ENCODE data around the gene LPAR3.
A peak's percentile ranks its signal among the peaks of the same experiment; 100 is the strongest.

LPAR3 gene

GRCh38 chr1:84861516-84861915 lies 31.5 kb downstream of the LPAR3 start:
- H3K9me3 Mint-ChIP-seq: no peaks in the 10 kb centered on the region
- no peaks in the 10 kb centered on the region for H3K36me3 Mint-ChIP-seq (ENCODE audit: insufficient read depth)
- peaks cover 27 to 30% of the 10 kb centered on the region in 2 donors for H3K4me1 Mint-ChIP-seq (ENCODE audit: low read depth in 2 of 2)
- no peak overlapping the region for H3K4me3 Mint-ChIP-seq
- H3K27me3 Mint-ChIP-seq: no peaks in the 10 kb centered on the region
- no peak overlapping the region for H3K27ac Mint-ChIP-seq
- DNase-seq (no peak), ATAC-seq (replicated peaks) (no peak)

GRCh38 chr1:84859866-84860265 lies 33.1 kb downstream of the LPAR3 start:
- Mint-ChIP-seq H3K27ac (no peak overlapping the region), H3K27me3 (no peaks in the 10 kb centered on the region), H3K4me3 (no peak overlapping the region), H3K4me1 (ENCODE audit: low read depth in 2 of 2) (peaks cover 27 to 28% of the 10 kb centered on the region in 2 donors), H3K36me3 (ENCODE audit: insufficient read depth) (no peaks in the 10 kb centered on the region), H3K9me3 (no peaks in the 10 kb centered on the region)
- no peak for DNase-seq
- no peak for ATAC-seq (replicated peaks)

- peaks cover 0 to 7% of the 10 kb centered on the region in 2 donors for H3K9me3 Mint-ChIP-seq
- ATAC-seq (replicated peaks) (no peak), DNase-seq (no peak)
- H3K36me3 Mint-ChIP-seq (ENCODE audit: insufficient read depth): peaks cover under 1% of the 10 kb centered on the region
- H3K27me3 Mint-ChIP-seq: no peaks in the 10 kb centered on the region
- no peak overlapping the region for H3K4me3 Mint-ChIP-seq
- peaks cover 31 to 33% of the 10 kb centered on the region in 2 donors for H3K4me1 Mint-ChIP-seq (ENCODE audit: low read depth in 2 of 2)
- H3K27ac Mint-ChIP-seq: no peak overlapping the region
These were observed 35.1 kb downstream of the LPAR3 start for GRCh38 chr1:84857906-84858305.

GRCh38 chr1:84856726-84857270 lies 36.2 kb downstream of the LPAR3 start:
- Mint-ChIP-seq H3K4me1 (ENCODE audit: low read depth in 2 of 2) (peaks cover 26 to 29% of the 10 kb centered on the region in 2 donors), H3K27me3 (no peaks in the 10 kb centered on the region), H3K9me3 (peaks cover 0 to 7% of the 10 kb centered on the region in 2 donors), H3K36me3 (ENCODE audit: insufficient read depth) (peaks cover 3% of the 10 kb centered on the region), H3K4me3 (no peak overlapping the region), H3K27ac (no peak overlapping the region)
- no peak for DNase-seq
- no peak for ATAC-seq (replicated peaks)

- H3K27me3 Mint-ChIP-seq: no peaks in the 10 kb centered on the region
- no peak for DNase-seq
- H3K9me3 Mint-ChIP-seq: peaks cover 0 to 7% of the 10 kb centered on the region in 2 donors
- peaks cover 22 to 23% of the 10 kb centered on the region in 2 donors for H3K4me1 Mint-ChIP-seq (ENCODE audit: low read depth in 2 of 2)
- no peak for ATAC-seq (replicated peaks)
- H3K36me3 Mint-ChIP-seq (ENCODE audit: insufficient read depth): peaks cover 3% of the 10 kb centered on the region
- H3K4me3 Mint-ChIP-seq: no peak overlapping the region
- peak overlapping the region; percentile 6 to 32 for H3K27ac Mint-ChIP-seq
These were observed 37.0 kb downstream of the LPAR3 start for GRCh38 chr1:84855691-84856630.

GRCh38 chr1:84855168-84855567 lies 37.8 kb downstream of the LPAR3 start:
- DNase-seq (no peak), ATAC-seq (replicated peaks) (no peak)
- H3K9me3 Mint-ChIP-seq: peaks cover 0 to 7% of the 10 kb centered on the region in 2 donors
- peaks cover 22 to 23% of the 10 kb centered on the region in 2 donors for H3K4me1 Mint-ChIP-seq (ENCODE audit: low read depth in 2 of 2)
- no peak overlapping the region for H3K4me3 Mint-ChIP-seq
- H3K27ac Mint-ChIP-seq: peak overlapping the region; percentile 32 to 91
- H3K36me3 Mint-ChIP-seq (ENCODE audit: insufficient read depth): peaks cover 3% of the 10 kb centered on the region
- H3K27me3 Mint-ChIP-seq: no peaks in the 10 kb centered on the region

- ATAC-seq (replicated peaks) (peak; percentile 100), DNase-seq (peak; percentile 15 to 25 (median 20))
- Mint-ChIP-seq H3K4me1 (ENCODE audit: low read depth in 2 of 2) (peaks cover 22 to 23% of the 10 kb centered on the region in 2 donors), H3K4me3 (peak overlapping the region; percentile 10 to 11), H3K27me3 (no peaks in the 10 kb centered on the region), H3K36me3 (ENCODE audit: insufficient read depth) (peaks cover 3% of the 10 kb centered on the region), H3K27ac (peak overlapping the region; percentile 91), H3K9me3 (peaks cover 0 to 7% of the 10 kb centered on the region in 2 donors)
These were observed 39.0 kb downstream of the LPAR3 start for GRCh38 chr1:84853741-84854721.

- Mint-ChIP-seq H3K36me3 (ENCODE audit: insufficient read depth) (peaks cover 3% of the 10 kb centered on the region), H3K27ac (peak overlapping the region in 1 of 2 donors; percentile 6), H3K9me3 (peaks cover 0 to 7% of the 10 kb centered on the region in 2 donors), H3K4me3 (no peak overlapping the region), H3K4me1 (ENCODE audit: low read depth in 2 of 2) (peaks cover 33 to 34% of the 10 kb centered on the region in 2 donors), H3K27me3 (no peaks in the 10 kb centered on the region)
- no peak for DNase-seq
- ATAC-seq (replicated peaks): no peak
These were observed 41.2 kb downstream of the LPAR3 start for GRCh38 chr1:84851839-84852238.

- H3K9me3 Mint-ChIP-seq: peaks cover 0 to 6% of the 10 kb centered on the region in 2 donors
- peaks cover 26 to 31% of the 10 kb centered on the region in 2 donors for H3K4me1 Mint-ChIP-seq (ENCODE audit: low read depth in 2 of 2)
- peaks cover 0 to 1% of the 10 kb centered on the region in 2 donors for H3K27me3 Mint-ChIP-seq
- peaks cover 3% of the 10 kb centered on the region for H3K36me3 Mint-ChIP-seq (ENCODE audit: insufficient read depth)
- H3K4me3 Mint-ChIP-seq: no peak overlapping the region
- no peak overlapping the region for H3K27ac Mint-ChIP-seq
- DNase-seq (no peak), ATAC-seq (replicated peaks) (no peak)
These were observed 43.5 kb downstream of the LPAR3 start for GRCh38 chr1:84849357-84849975.

- DNase-seq: peak in 2 of 3 experiments; percentile 14 to 20
- peak overlapping the region; percentile 22 to 29 for H3K27ac Mint-ChIP-seq
- H3K4me3 Mint-ChIP-seq: no peak overlapping the region
- H3K27me3 Mint-ChIP-seq: peaks cover 5 to 17% of the 10 kb centered on the region in 2 donors
- H3K9me3 Mint-ChIP-seq: no peaks in the 10 kb centered on the region
- peaks cover 12 to 15% of the 10 kb centered on the region in 2 donors for H3K4me1 Mint-ChIP-seq (ENCODE audit: low read depth in 2 of 2)
- no peaks in the 10 kb centered on the region for H3K36me3 Mint-ChIP-seq (ENCODE audit: insufficient read depth)
- ATAC-seq (replicated peaks): peak; percentile 83
These were observed 45.5 kb downstream of the LPAR3 start for GRCh38 chr1:84847253-84848250.

- Mint-ChIP-seq H3K27ac (no peak overlapping the region), H3K4me1 (ENCODE audit: low read depth in 2 of 2) (peaks cover 10 to 13% of the 10 kb centered on the region in 2 donors), H3K27me3 (peaks cover 11 to 23% of the 10 kb centered on the region in 2 donors), H3K9me3 (no peaks in the 10 kb centered on the region), H3K4me3 (no peak overlapping the region), H3K36me3 (ENCODE audit: insufficient read depth) (no peaks in the 10 kb centered on the region)
- no peak for ATAC-seq (replicated peaks)
- DNase-seq: no peak
These were observed 46.6 kb downstream of the LPAR3 start for GRCh38 chr1:84846387-84846786.

- ATAC-seq (replicated peaks) (no peak), DNase-seq (no peak)
- Mint-ChIP-seq H3K27ac (no peak overlapping the region), H3K27me3 (peaks cover 12 to 25% of the 10 kb centered on the region in 2 donors), H3K4me1 (ENCODE audit: low read depth in 2 of 2) (peaks cover 10 to 13% of the 10 kb centered on the region in 2 donors), H3K9me3 (no peaks in the 10 kb centered on the region), H3K4me3 (no peak overlapping the region), H3K36me3 (ENCODE audit: insufficient read depth) (no peaks in the 10 kb centered on the region)
These were observed 47.6 kb downstream of the LPAR3 start for GRCh38 chr1:84845357-84845756.
